Activated CD8-positive, alpha-beta memory T cell treated with anti-CD3 and anti-CD28 coated beads, Interleukin-2, amount 10 ng/mL, durations not matched to agents 7 days and 5 days (primary cell): ENCODE results near the gene AKNA. TPM values are rescaled to one million over a fixed set of nuclear protein-coding genes. Genes with fewer than 3 reads are reported as not detected.

Experiments used
- ATAC-seq: fragments of 150-1000 bp; cut with Tn5 transposase; one replicate; pipeline ENCODE4 v1.10.0; 2021; ENCODE audit warnings: moderate library complexity
- CTCF ChIA-PET: fragments of 350-600 bp; sonication (Branson Sonifier 250); formaldehyde crosslinking; loops from one replicate; lab custom pipeline; 2021; ENCODE audit warnings: antibody characterized with exemption; lab: Charles Lee
- DNase-seq: peaks from one replicate; pipeline ENCODE4 v3.0.0-alpha.2; 2020
- H3K27ac Mint-ChIP-seq: one replicate; pipeline ENCODE4 v1.8.0; 2021; ENCODE audit warnings: mild to moderate bottlenecking, mixed read lengths
- H3K27me3 Mint-ChIP-seq: one replicate; pipeline ENCODE4 v1.8.0; 2021; ENCODE audit warnings: mixed read lengths
- H3K36me3 Mint-ChIP-seq: one replicate; pipeline ENCODE4 v1.8.0; 2021; ENCODE audit warnings: mild to moderate bottlenecking, mixed read lengths
- H3K4me1 Mint-ChIP-seq: one replicate; pipeline ENCODE4 v1.8.0; 2021; ENCODE audit warnings: mixed read lengths
- H3K4me3 Mint-ChIP-seq: one replicate; pipeline ENCODE4 v1.8.0; 2021; ENCODE audit warnings: mild to moderate bottlenecking, moderate library complexity, mixed read lengths
- H3K9me3 Mint-ChIP-seq: one replicate; pipeline ENCODE4 v1.8.0; 2022; ENCODE audit warnings: low read depth, mixed read lengths
- total RNA-seq, 2 experiments: library from RNA; stranded (reverse); gene quantifications; one replicate each; pipeline ENCODE4 v1.2.3, GENCODE V29; 2021

The AKNA gene
- total RNA-seq, 2 experiments from 2014 or later: 432 to 500 TPM

DNA sequence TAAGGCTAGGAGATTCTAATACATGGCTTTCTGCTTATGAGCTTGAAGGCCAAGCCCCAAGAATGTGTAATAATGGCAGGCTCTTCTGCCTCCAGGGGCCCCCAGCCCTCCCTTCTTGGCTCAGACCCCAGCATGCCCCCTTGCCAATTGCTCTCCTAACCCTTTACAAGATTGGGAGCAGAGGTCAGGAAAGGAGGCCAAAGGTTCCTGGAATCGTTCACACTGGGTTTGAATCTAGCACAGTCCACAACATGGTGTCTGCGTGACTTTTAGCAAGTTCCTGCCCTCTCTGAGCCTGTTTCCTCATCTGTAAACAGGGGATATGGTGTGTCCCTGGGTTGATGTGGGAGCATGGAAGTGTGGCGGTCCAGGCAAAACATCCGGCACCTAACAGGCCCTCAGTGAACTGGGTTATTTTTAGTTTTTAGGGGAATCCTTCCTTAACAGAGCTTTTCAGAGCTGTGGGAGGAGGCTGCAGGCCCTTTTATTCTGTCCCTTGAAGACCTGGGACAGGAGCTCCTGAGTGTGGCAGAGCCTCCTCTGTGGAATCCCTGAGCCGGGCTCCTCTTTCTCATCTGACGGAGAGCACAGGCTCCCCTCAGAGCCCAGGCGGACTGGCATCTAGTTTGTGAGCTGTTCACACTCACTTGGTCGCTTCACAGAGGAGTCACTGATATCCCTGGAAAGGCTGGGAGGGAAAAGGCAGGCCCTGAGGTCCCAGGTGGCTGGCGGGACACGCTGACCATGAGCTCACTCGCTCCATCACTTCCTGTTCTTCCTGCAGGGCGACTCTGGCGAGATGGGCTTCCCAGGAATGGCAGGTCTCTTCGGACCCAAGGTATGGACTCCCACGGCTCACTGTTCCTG, 88.3 kb downstream of the AKNA start:
- peaks cover 26% of the 10 kb centered on the region for H3K27me3 Mint-ChIP-seq
- CTCF ChIA-PET: interaction anchor here (1.6 kb wide), 2 partner anchors 9 to 191 kb away, joined by 5 to 6 read pairs; no protein-coding TSS in a partner anchor
- H3K9me3 Mint-ChIP-seq: peaks cover 3% of the 10 kb centered on the region
- DNase-seq (peak; percentile 30), ATAC-seq (no peak)
- no peak overlapping the region for H3K4me3 Mint-ChIP-seq
- H3K27ac Mint-ChIP-seq: no peak overlapping the region
- no peaks in the 10 kb centered on the region for H3K36me3 Mint-ChIP-seq
- H3K4me1 Mint-ChIP-seq: no peaks in the 10 kb centered on the region

DNA sequence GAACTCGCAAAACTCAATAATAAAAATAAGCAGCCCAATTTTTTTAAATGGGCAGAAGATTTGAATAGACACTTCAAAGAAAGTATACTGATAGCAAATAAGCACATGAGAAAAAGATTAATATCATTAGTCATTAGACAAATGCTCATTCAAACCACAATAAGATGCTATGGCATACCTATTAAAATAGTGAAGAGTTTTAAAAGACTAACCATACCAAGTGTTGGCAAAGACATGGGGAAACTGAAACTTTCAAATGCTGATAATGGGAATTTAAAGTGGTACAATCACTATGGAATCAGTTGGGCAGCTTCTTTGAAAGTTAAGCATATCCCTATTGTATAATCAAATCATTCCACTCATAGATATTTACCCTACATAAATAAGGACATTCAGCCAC, 91.4 kb downstream of the AKNA start:
- DNase-seq (no peak), ATAC-seq (no peak)
- no peaks in the 10 kb centered on the region for H3K4me1 Mint-ChIP-seq
- H3K4me3 Mint-ChIP-seq: no peak overlapping the region
- H3K36me3 Mint-ChIP-seq: no peaks in the 10 kb centered on the region
- peaks cover 4% of the 10 kb centered on the region for H3K9me3 Mint-ChIP-seq
- peaks cover 32% of the 10 kb centered on the region for H3K27me3 Mint-ChIP-seq
- CTCF ChIA-PET: interaction anchor here (0.9 to 1.3 kb wide), 2 partner anchors 188 to 214 kb away, joined by 3 to 4 read pairs; no protein-coding TSS in a partner anchor
- H3K27ac Mint-ChIP-seq: no peak overlapping the region

GRCh38 chr9:114294664-114295063, 93.1 kb downstream of the AKNA start:
- no peaks in the 10 kb centered on the region for H3K36me3 Mint-ChIP-seq
- ATAC-seq (no peak), DNase-seq (no peak)
- no peak overlapping the region for H3K27ac Mint-ChIP-seq
- H3K4me3 Mint-ChIP-seq: no peak overlapping the region
- peaks cover 34% of the 10 kb centered on the region for H3K27me3 Mint-ChIP-seq
- CTCF ChIA-PET: interaction anchor here (0.7 to 4.8 kb wide), 2 partner anchors 18 to 186 kb away, joined by 3 to 61 read pairs; no protein-coding TSS in a partner anchor
- H3K9me3 Mint-ChIP-seq: peaks cover 4% of the 10 kb centered on the region
- H3K4me1 Mint-ChIP-seq: no peaks in the 10 kb centered on the region

DNA sequence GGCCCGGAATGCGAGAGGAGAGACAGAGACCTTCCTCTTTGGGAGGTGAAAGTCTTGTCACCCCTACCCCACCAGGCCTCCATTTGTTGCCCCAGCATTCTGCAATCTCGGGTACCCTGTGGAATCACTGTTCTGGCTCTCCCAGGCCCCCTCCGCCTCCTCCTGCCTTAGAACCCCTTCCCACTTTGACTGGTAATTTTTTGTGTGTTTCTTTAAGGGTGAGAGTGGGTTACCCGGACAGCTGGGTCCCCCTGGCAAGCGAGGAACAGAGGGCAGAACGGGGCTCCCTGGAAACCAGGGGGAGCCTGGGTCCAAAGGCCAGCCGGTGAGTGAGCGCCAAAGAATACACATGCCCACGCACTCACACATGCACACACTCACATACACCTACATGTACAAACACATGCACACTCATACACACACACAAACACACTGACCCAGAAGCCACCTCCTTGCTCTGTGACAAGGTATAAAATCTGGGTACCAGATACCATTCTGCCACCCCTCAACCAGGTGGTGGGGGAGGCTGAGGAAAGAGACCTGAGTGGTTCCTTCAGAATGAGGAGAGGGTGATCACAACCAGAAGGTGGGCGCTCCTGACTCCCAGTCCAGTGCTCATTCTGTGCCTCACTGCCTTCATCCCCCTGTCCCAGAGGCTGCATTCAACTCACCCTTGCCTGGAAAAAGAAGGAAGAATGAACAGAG, 95.7 kb downstream of the AKNA start:
- Mint-ChIP-seq H3K4me1 (no peaks in the 10 kb centered on the region), H3K27me3 (peaks cover 19% of the 10 kb centered on the region), H3K9me3 (peaks cover 4% of the 10 kb centered on the region), H3K36me3 (no peaks in the 10 kb centered on the region), H3K27ac (no peak overlapping the region), H3K4me3 (no peak overlapping the region)
- CTCF ChIA-PET: interaction anchor here (1.0 to 4.8 kb wide), 8 partner anchors 16 to 209 kb away, joined by 4 to 61 read pairs (median 8); partner anchors contain the start of gene COL27A1
- no peak for DNase-seq
- ATAC-seq: no peak

GRCh38 chr9:114291064-114291474, 96.7 kb downstream of the AKNA start:
- Mint-ChIP-seq H3K4me3 (no peak overlapping the region), H3K36me3 (no peaks in the 10 kb centered on the region), H3K27me3 (peaks cover 19% of the 10 kb centered on the region), H3K4me1 (no peaks in the 10 kb centered on the region), H3K27ac (no peak overlapping the region), H3K9me3 (peaks cover 4% of the 10 kb centered on the region)
- ATAC-seq: peak; percentile 66
- DNase-seq: peak; percentile 72
- CTCF ChIA-PET: interaction anchor here (0.7 to 4.8 kb wide), 26 partner anchors 8 to 213 kb away, joined by 3 to 61 read pairs (median 5); partner anchors contain the start of genes AMBP and COL27A1

DNA sequence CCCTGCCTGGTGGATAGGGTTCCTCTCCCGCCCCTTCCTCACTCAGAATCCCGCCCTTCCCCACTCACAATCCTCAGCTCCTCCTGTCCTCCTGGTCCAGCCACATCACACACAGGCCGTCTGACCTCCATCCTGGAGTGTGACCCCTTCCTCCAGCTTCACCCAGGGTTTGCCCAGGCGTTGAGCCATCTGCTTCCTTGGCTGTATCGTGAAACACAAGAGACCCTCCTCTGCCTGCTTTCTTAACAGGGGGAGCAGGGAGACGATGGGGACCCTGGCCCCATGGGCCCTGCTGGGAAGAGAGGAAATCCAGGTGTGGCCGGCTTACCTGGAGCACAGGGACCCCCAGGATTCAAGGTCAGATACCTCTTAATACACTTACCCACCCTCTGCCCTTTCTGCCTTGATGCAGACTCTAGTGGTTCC, 97.2 kb downstream of the AKNA start:
- H3K36me3 Mint-ChIP-seq: no peaks in the 10 kb centered on the region
- ATAC-seq: peak; percentile 39
- H3K27ac Mint-ChIP-seq: no peak overlapping the region
- no peak overlapping the region for H3K4me3 Mint-ChIP-seq
- CTCF ChIA-PET: interaction anchor here (0.7 to 4.8 kb wide), 26 partner anchors 9 to 212 kb away, joined by 3 to 61 read pairs (median 5); partner anchors contain the start of genes AMBP and COL27A1
- H3K9me3 Mint-ChIP-seq: peaks cover 4% of the 10 kb centered on the region
- no peaks in the 10 kb centered on the region for H3K4me1 Mint-ChIP-seq
- no peak for DNase-seq
- H3K27me3 Mint-ChIP-seq: peaks cover 15% of the 10 kb centered on the region

GRCh38 chr9:114289571-114290481, 98.0 kb downstream of the AKNA start:
- no peak overlapping the region for H3K4me3 Mint-ChIP-seq
- CTCF ChIA-PET: interaction anchor here (1.0 to 4.8 kb wide), 11 partner anchors 8 to 211 kb away, joined by 3 to 61 read pairs (median 6); partner anchors contain the start of genes AMBP and COL27A1
- no peak for ATAC-seq
- no peak for DNase-seq
- H3K36me3 Mint-ChIP-seq: no peaks in the 10 kb centered on the region
- no peak overlapping the region for H3K27ac Mint-ChIP-seq
- peaks cover 4% of the 10 kb centered on the region for H3K9me3 Mint-ChIP-seq
- H3K27me3 Mint-ChIP-seq: peaks cover 11% of the 10 kb centered on the region
- no peaks in the 10 kb centered on the region for H3K4me1 Mint-ChIP-seq

DNA sequence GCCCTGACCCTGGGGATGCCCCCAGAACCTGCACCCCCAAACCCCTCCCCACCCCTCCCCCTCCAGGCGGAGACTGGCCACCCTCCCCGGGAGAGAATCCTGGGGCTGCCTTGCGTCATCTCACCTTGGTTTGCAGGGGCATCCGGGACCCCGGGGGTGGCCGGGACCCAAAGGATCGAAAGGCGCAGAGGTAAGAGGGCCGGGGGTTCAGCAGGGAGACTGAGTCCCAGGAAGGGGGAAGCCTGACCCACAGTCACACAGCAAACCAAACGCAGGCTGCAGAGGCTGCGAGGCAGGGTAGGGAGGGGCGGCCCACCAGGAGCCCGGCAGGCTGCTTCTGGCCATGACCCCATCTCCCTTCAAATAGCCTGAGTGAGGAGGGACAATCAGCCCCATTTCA, 98.7 kb downstream of the AKNA start:
- H3K27ac Mint-ChIP-seq: no peak overlapping the region
- CTCF ChIA-PET: interaction anchor here (3.9 kb wide), 1 partner anchor 206 kb away, joined by 47 read pairs; no protein-coding TSS in a partner anchor
- no peak overlapping the region for H3K4me3 Mint-ChIP-seq
- no peak for ATAC-seq
- no peak for DNase-seq
- peaks cover 7% of the 10 kb centered on the region for H3K27me3 Mint-ChIP-seq
- H3K9me3 Mint-ChIP-seq: no peaks in the 10 kb centered on the region
- no peaks in the 10 kb centered on the region for H3K4me1 Mint-ChIP-seq
- no peaks in the 10 kb centered on the region for H3K36me3 Mint-ChIP-seq

DNA sequence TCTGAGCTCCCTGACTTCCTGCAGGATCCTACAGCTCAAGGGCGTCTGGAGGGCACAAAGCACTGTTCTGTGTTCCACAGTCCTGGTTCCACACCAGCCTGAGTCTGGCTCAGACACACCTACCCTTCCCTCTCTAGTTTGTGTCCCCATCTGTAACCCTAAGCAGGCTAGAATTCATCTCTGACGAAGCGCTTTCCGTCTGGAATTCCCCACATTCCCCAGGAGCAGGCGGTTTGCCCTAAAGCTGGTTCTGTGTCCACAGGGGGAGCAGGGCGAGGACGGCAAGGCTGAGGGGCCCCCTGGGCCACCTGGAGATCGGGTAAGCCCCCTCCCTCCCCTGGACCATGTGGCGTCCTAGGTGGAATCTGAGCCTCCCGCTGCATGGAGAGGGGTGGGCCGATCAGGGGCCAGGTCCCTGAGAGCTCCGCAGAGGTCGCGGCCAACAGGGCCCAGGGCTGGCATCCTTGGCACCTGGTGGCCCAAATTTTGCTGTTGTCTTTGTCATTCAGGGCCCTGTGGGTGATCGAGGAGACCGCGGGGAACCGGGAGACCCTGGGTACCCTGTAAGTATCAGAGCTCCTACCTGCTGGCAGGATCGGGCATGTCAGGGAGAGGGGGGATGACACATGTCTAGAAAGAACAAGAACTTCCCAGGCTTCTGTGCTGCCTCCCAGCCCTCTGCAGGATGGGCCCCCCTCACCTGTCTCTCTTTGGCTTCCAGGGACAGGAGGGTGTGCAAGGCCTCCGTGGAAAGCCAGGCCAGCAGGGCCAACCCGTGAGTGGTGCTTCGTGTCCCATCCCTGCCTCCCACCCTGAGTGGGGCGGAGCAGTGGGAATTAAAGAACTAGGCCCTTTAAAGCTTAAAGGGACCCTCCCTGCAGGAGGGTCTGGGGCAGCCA, 99.3 kb downstream of the AKNA start:
- ATAC-seq: no peak
- H3K4me1 Mint-ChIP-seq: no peaks in the 10 kb centered on the region
- no peak overlapping the region for H3K4me3 Mint-ChIP-seq
- H3K27ac Mint-ChIP-seq: no peak overlapping the region
- no peaks in the 10 kb centered on the region for H3K36me3 Mint-ChIP-seq
- H3K9me3 Mint-ChIP-seq: no peaks in the 10 kb centered on the region
- no peak for DNase-seq
- H3K27me3 Mint-ChIP-seq: peaks cover 5% of the 10 kb centered on the region
- CTCF ChIA-PET: interaction anchor here (1.2 kb wide), 1 partner anchor 16 kb away, joined by 5 read pairs; no protein-coding TSS in a partner anchor

DNA sequence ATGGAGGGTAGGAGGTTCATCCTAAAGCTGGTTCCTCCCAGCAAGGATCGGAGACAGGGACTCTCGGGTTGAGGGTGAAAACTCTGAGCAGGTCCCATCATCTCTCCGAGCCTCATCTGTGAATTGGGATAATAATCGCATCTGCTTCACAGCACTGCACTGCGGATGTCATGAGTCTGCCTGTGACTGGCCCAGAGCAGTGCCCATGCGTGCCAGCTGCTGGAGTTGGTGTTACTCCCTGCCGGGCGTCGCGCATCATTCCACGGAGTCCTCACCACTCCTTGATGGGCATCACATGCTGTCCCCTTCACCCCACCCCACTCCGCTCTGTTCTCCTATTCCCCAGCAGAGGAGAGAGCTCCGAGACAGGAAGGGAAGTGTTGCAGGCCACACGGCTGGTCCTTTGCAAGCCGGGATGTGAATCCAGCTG, 100.0 kb downstream of the AKNA start:
- Mint-ChIP-seq H3K9me3 (no peaks in the 10 kb centered on the region), H3K27ac (no peak overlapping the region), H3K27me3 (peaks cover 2% of the 10 kb centered on the region), H3K36me3 (no peaks in the 10 kb centered on the region), H3K4me3 (no peak overlapping the region), H3K4me1 (peaks cover 2% of the 10 kb centered on the region)
- CTCF ChIA-PET: interaction anchor here (1.2 kb wide), 1 partner anchor 17 kb away, joined by 5 read pairs; no protein-coding TSS in a partner anchor
- ATAC-seq (no peak), DNase-seq (no peak)

- no peak for DNase-seq
- Mint-ChIP-seq H3K27me3 (peaks cover 2% of the 10 kb centered on the region), H3K9me3 (no peaks in the 10 kb centered on the region), H3K27ac (no peak overlapping the region), H3K4me1 (peaks cover 2% of the 10 kb centered on the region), H3K4me3 (no peak overlapping the region), H3K36me3 (no peaks in the 10 kb centered on the region)
- ATAC-seq: no peak
- CTCF ChIA-PET: interaction anchor here (1.2 kb wide), 1 partner anchor 17 kb away, joined by 5 read pairs; no protein-coding TSS in a partner anchor
Observed at GRCh38 chr9:114287001-114287762, 100.6 kb downstream of the AKNA start.
